Renal cortex interstitium (tissue), 11 donors: Measurements from ENCODE around the gene SBF2. TPM values are rescaled to one million over a fixed set of nuclear protein-coding genes. Genes with fewer than 3 reads are reported as not detected.

Experiments used
- DNase-seq, 11 donors: peaks; one replicate each; pipeline ENCODE4 v3.0.0-alpha.2; 2013; ENCODE audit warnings: low read depth in 9 of 11, low spot score in 4 of 11; ENCODE audit errors: extremely low read depth in 1 of 11
- polyA plus RNA-seq, 3 donors: library from polyadenylated mRNA; unstranded; fragments of 120-200 nt; gene quantifications; one replicate each; pipeline ENCODE4 v1.2.1, GENCODE V29; 2013; ENCODE audit not compliant: insufficient read length in 3 of 3

The SBF2 gene
- polyA plus RNA-seq, 3 donors = 47.0 to 58.3 (median 52.3) TPM

DNA sequence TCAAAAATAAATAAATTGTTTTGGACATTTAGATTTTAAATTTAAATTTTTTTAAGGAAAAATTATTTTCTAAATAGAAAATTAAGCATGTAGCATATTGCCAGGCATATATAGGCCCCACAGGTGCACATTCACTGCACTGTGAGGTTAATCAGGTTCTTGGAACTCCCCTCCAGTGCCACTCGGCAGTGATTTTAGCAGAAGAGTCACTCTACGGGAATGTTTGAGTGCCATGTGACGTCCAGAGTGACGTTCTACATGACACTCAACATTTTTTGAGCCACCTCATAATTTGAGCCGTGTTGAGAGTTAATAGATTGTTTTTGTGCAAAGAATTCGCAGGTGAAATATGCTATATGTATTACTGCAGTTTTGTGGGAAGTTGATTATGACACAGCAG, 552.8 kb downstream of the SBF2 start:
- no peak for DNase-seq

DNA sequence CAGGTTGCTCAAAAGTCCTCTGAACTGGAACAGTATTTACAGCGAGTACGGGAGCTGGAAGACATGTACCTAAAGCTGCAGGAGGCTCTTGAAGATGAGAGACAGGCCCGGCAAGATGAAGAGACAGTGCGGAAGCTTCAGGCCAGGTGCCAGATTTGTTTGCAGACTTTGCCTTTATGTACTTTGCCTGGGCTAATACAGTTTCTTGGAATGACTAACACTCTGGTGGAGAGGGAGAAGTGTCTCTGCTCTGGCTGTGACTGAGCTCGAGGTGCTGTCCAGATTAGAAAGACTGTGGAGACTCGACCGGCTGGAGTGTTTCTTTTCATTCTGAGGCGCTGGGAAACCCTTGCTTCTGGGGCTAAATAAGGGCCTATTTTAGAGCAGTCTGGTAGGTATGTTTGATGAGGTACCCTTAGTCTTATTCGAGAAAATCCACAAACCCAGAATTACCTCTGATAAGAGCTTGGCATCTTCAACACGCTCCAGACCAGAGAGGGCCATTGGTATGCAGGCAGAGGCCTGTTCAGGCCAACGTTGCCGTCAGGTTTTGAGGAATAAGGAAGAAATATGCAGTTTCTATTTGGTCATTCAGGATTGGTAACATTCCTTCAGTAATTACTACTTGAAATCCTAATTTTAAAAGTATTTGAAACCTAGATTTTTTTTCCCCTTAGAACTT, 553.7 kb downstream of the SBF2 start:
- no peak for DNase-seq

DNA sequence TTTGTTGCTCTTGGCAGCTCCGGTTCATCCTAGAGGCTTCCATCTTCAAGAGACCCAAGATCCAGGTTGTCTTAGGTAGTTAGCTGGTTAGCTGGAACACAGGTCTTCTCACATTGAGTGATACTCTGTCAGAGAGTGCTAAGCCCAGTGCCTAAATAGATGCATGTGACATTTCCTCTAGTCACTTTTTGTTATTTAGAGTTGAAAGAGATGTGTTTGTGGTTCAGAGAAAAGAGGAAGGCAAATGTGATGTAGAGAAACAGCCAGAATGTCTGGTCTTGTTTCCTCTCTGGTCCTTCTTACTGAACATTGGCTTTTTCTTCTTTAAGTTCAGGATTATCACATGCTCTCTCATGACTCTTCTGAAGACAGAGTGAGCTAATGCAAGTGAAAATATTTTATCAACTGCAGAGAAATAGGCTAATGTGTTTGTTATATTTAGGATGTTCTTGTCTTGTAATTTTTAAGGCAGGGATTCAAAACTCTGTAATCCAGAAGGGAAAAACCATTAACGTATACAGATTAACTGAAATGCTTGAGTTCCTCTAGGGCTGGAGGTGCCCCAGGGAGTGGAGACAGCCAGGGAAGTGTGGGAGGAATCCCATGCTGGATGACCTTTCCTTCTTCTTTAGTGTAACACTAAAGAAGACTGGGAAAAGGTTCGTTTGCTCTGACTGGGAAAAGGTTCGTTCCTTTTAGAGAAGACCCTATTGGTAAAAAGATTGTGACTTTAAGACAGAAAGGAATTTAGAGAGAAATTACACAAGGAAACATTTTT, 554.7 kb downstream of the SBF2 start:
- no peak for DNase-seq

DNA sequence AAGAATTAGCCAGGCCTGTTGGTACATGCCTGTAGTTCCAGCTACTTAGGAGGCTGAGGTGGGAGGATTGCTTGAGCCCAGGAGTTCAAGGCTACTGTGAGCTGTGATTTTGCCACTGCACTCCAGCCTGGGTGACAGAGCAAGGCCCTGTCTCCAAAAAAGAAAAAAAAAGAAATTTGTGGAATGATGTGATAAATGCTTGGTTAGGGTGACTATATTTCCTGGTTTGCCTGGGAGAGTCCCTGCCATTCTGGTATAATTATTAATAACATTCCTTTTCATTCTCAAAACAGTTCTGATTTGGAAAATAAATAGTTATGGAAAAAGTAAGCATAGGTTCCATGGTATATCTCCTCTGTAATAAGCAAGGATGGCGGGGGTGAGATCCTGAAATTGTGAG, 555.3 kb downstream of the SBF2 start:
- DNase-seq = no peak

DNA sequence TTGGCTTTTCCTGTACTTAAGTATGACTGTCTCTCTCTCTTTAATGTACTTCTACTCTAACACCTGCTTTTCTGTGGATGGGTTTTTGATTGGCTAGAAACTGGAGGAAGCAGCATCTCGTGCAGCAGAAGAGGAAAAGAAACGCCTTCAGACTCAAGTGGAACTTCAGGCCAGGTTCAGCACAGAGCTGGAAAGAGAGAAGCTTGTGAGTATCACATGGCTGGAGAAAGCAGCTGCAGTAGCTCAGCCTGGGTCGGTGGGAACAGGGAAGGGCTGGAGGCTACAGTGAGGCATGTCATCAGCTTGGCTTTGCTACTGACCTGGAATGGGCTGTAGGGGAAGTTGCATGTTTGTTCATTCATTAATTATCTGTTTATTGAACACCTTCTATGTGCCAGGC, 555.9 kb downstream of the SBF2 start:
- DNase-seq = no peak

DNA sequence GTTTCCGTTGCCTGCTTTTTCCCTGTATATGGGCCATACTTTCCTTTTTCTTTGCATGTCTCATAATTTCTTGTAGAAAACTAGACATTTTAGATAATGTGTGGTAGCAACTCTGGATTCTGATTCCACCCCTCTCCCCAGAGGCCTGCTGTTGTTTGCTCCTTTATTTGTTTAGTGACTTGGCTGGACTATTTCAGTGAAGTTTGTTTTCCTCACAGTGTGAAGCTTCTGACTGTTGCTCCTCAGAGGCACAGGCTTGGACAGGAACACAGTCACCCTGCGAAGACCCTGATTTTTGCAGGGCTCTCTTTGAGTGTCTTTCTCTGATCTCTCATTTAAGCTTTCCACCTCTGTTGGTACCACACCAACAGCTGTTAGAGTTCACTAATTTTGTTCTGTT, 557.7 kb downstream of the SBF2 start:
- no peak for DNase-seq

DNA sequence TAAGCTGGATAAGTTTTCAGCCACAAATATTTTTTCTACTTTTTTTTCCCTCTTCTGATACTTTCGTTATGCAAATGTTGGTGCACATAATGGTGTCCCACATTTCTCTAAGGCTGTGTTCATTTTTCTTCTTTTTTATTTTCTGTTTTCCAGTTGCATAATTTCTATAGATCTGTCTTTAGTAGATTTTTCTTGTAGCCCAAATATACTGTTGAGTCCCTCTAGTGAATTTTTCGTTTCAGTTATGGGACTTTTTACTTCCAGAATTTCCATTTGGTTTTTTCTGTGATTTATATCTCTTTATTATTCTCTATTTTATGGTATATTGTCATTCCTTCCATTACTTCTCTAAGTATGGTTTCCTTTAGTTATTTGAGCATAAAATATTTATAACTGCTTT, 558.1 kb downstream of the SBF2 start:
- DNase-seq = no peak

DNA sequence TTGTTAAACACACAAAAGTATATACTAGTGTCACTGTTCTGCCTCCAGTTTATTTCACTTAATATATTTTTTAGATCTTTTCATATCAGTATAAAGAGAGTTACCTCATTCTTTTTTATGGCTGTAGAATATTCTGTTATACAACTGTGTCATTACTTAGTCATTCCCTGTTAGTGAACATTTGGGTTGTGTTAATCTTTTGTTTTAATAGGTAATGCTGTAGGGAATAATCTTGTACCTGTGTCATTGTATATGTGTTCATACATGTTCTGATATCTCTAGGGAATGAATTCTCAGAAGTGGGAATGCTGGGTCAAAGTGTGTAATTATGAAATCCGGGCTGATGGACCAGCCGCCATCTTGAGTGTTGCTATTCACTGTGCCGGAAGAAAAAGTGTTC, 558.8 kb downstream of the SBF2 start:
- DNase-seq = no peak

DNA sequence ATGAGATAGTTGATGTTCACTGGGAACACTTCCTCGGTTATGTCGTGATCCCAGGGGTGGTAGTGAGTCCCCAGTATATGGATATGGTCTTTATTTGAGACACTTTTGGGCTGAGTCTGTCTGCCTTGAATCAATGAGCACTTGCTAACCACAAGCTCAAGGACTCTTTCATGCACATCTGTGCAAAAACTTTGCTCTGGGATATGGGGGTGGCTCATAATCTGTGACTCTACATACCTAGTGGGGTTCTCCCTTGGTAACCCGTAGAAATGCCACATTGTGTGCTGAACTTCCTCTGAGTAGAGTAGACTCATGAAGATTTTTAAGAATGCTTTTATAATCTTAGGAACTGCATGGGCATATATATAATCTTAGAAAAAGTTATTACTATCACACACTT, 560.8 kb downstream of the SBF2 start:
- no peak for DNase-seq

DNA sequence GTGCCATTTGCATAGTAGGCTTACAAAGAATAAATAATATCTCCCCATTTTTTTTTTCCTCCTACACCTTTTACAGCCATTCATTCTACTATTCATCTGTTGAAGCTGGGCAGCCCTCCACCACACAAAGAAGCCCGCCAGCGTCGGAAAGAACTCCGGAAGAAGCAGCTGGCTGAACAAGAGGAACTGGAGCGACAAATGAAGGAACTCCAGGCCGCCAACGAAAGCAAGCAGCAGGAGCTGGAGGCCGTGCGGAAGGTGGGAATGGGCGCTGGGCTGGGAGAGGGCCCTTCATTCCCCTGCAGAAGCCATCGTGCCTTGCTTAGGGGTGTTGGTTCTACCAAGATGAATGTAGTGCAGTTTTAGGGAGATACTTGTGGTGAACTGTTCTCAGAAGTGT, 561.6 kb downstream of the SBF2 start:
- DNase-seq = no peak

DNA sequence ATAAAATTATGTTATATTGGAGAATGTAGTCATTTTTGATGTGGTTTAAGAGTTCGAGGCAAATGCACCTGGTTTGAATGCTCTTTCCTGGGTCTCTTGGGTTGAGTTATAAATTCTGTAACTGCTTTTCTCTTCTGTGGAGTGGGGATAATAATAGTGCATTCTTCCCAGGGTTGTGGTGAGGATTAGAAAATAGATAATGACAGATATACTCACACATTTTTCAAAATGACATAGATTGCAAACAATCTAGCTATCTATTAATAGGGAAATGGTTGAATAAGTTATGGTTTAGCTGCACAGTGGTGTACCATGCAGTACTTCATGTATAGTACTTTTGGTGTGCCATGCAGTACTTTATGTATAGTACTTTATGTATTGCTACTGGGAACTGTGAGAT, 562.8 kb downstream of the SBF2 start:
- DNase-seq = no peak

Other genes with a start within 250 kb of the SBF2 start
- gene ADM, start 10.9 kb upstream of the SBF2 start, polyA plus RNA-seq = 10 to 100 TPM; 11.1 to 12.5 (median 11.6) TPM
- gene AMPD3, start 161.0 kb upstream of the SBF2 start, polyA plus RNA-seq = 1 to 10 TPM; 5.0 to 7.2 (median 5.7) TPM
- gene RNF141, start 247.0 kb upstream of the SBF2 start, polyA plus RNA-seq = 10 to 100 TPM; 38.6 to 45.2 (median 40.1) TPM